ENCODE measurements around the gene CHCHD10. TPM values are rescaled to one million over a fixed set of nuclear protein-coding genes. Genes with fewer than 3 reads are reported as not detected.

The CHCHD10 gene
- total and polyA plus RNA-seq, 2 of the 13 experiments (the other 11 are each of a cell fraction or from before 2014, with no cell fraction given) = 37.0 to 62.8 TPM

- TF ChIP-seq PRDM4 (CRISPR knock-in tag; IDR thresholded peaks at IDR 0.05; ENCODE audit: borderline replicate concordance) (no peak), ZNF343 (CRISPR knock-in tag; IDR thresholded peaks at IDR 0.05) (no peak), ZNF703 (CRISPR knock-in tag; IDR thresholded peaks at IDR 0.05; ENCODE audit: borderline replicate concordance) (no peak), KLF11 (CRISPR knock-in tag; IDR thresholded peaks at IDR 0.05) (no peak), KLF9 (CRISPR knock-in tag; IDR thresholded peaks at IDR 0.05; ENCODE audit: low read depth) (no peak), YEATS4 (CRISPR knock-in tag; IDR thresholded peaks at IDR 0.05; ENCODE audit: borderline replicate concordance) (no peak)
These were observed 32.8 kb upstream of the CHCHD10 start (continued) for GRCh38 chr22:23800297-23801237.

GRCh38 chr22:23796461-23796860 lies 28.7 kb upstream of the CHCHD10 start:
- no peak overlapping the region for H3K9ac ChIP-seq (ENCODE audit: insufficient read depth, low read depth, low read length)
- FAIRE-seq (no peak), DNase-seq (ENCODE audit: low spot score) (no peak), ATAC-seq (no peak)
- POLR2A ChIA-PET = no interaction called here
- no peaks in the 10 kb centered on the region for H3K4me1 ChIP-seq (ENCODE audit: insufficient read depth, low read length)
- intact Hi-C loops (cut with micrococcal nuclease; ENCODE audit: unreplicated experiment) = no loop called here
- H3K4me2 ChIP-seq (ENCODE audit: low read depth, low read length) = no peak overlapping the region
- no peaks in the 10 kb centered on the region for H3K27me3 ChIP-seq (ENCODE audit: control insufficient read depth in 1 of 2, insufficient read depth in 2 of 2, low read length in 2 of 2)
- in situ Hi-C loops (cut with HindIII; ENCODE audit: extremely low pct_ligation_motif_present, low pct_unique_long_range_greater_than_20kb) = no loop called here
- WGBS (ENCODE audit: low lambda C conversion rate) = 97% methylated on average over 5 of the region's 5 CpGs
- TF ChIP-seq ZNF687 (CRISPR knock-in tag; IDR thresholded peaks at IDR 0.05) = no peak
- TF ChIP-seq ZNF12 (CRISPR knock-in tag; IDR thresholded peaks at IDR 0.05) = no peak
- no peak for TF ChIP-seq TAF15 (IDR thresholded peaks at IDR 0.05; ENCODE audit: low read depth, low read length, poor library complexity, severe bottlenecking)
- H3K27ac ChIP-seq (ENCODE audit: extremely low read length, insufficient read depth, low read length) = no peak overlapping the region
- CTCF ChIA-PET (ENCODE audit: low intra/inter-chr PET ratio, low total read pairs) = no interaction called here
- H3K4me3 ChIP-seq (replicated peaks in 1 of 3; ENCODE audit: insufficient read depth in 1 of 3, low read depth in 2 of 3, low read length in 3 of 3) = no peak overlapping the region
- no TSS peak for BruUV-seq (replicated peaks)
- H3K79me2 ChIP-seq (ENCODE audit: insufficient read depth, low read length) = peaks cover 15% of the 10 kb centered on the region
- peaks cover 25 to 72% of the 10 kb centered on the region in 2 experiments for H3K36me3 ChIP-seq (replicated peaks in 1 of 2; ENCODE audit: control insufficient read depth in 1 of 2, insufficient read depth in 2 of 2, low read length in 2 of 2)
- H3K9me3 ChIP-seq (ENCODE audit: low read length) = no peaks in the 10 kb centered on the region
- no peak overlapping the region for H2AFZ ChIP-seq (ENCODE audit: low read length)
- no peaks in the 10 kb centered on the region for H4K20me1 ChIP-seq (ENCODE audit: insufficient read depth, low read length)
